ENCODE measurements around the gene RAD17.
"Not testable (repeated sequence)": the region's sequence is repeated elsewhere in the genome, so short reads cannot be mapped to it uniquely, and the experiment has no call there.

RAD17 gene, protein sequence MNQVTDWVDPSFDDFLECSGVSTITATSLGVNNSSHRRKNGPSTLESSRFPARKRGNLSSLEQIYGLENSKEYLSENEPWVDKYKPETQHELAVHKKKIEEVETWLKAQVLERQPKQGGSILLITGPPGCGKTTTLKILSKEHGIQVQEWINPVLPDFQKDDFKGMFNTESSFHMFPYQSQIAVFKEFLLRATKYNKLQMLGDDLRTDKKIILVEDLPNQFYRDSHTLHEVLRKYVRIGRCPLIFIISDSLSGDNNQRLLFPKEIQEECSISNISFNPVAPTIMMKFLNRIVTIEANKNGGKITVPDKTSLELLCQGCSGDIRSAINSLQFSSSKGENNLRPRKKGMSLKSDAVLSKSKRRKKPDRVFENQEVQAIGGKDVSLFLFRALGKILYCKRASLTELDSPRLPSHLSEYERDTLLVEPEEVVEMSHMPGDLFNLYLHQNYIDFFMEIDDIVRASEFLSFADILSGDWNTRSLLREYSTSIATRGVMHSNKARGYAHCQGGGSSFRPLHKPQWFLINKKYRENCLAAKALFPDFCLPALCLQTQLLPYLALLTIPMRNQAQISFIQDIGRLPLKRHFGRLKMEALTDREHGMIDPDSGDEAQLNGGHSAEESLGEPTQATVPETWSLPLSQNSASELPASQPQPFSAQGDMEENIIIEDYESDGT

DNA sequence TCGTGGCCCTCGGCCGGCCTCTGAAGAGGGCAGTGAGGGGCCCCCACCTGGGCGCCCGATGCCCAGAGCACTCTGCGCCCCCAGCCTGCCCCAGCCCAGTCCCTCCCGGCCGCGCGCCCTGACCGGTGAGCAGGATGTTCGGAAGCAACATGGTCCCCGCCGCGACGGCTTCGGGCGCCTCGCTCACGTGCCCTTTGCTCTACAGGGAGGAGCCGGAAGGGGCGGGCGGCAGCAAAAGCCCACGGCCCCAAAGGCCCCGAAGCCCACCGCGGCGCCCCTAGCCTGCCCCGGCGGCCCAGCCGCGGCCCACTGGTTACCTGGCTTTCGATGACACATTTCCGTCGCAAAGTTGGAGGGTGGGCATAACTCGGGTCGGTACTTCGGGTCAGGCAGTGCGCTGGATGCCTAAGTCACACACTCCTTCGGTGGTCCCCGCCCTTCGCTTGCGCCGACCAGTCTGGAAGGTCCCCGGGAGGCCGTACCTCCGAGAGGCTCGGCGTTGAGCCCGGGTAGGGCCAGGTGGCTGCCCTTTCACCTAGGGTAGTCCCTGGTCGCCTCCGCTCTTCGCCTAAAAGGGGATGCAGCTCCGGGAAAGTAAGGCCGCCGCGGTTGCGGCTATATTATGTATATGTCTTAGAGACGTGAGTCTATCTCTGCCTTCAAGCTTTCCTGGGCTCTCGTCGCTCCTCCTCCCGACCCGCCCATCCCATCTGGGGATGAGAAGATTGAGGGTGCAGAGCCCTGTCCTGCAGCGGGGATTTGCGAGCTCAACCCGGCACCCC lies at the start of gene RAD17, which contains the start of the genes AK6 and TAF9:
RAD17 (plus strand) TSS at position 479 of the 782 bp plus-strand sequence. CDS start 2,391 bp downstream, outside the sequence.
AK6 (minus strand) TSS at position 181 of the 782 bp plus-strand sequence; CDS start at position 151, 30 bp downstream.
TAF9 (minus strand) TSS at position 181 of the 782 bp plus-strand sequence. CDS start 3,783 bp downstream, outside the sequence.
- POLR2A ChIA-PET, result no interaction called here

DNA sequence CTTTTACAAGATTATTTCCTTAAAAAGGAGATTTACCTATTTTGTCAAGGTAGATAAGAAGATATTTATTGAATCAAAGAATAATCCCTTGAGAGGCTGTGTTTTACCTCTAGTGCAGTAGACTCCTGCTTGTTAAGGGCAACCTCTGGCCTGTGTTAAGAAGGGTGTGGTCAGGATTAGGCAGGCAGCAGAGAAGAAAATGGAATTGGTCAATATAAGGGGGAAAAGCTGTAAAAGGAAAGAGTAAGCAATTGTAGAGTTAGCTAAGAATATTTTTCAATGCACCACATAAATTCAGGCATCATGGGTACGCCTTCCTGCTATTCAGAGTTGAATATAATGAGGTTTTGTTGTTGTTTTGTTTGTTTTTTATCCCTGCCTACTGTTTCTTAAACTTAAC lies 43.3 kb upstream of the RAD17 start:
- no peak for DNase-seq (ENCODE audit: extremely low spot score)
- TF ChIP-seq, protein P1, sequence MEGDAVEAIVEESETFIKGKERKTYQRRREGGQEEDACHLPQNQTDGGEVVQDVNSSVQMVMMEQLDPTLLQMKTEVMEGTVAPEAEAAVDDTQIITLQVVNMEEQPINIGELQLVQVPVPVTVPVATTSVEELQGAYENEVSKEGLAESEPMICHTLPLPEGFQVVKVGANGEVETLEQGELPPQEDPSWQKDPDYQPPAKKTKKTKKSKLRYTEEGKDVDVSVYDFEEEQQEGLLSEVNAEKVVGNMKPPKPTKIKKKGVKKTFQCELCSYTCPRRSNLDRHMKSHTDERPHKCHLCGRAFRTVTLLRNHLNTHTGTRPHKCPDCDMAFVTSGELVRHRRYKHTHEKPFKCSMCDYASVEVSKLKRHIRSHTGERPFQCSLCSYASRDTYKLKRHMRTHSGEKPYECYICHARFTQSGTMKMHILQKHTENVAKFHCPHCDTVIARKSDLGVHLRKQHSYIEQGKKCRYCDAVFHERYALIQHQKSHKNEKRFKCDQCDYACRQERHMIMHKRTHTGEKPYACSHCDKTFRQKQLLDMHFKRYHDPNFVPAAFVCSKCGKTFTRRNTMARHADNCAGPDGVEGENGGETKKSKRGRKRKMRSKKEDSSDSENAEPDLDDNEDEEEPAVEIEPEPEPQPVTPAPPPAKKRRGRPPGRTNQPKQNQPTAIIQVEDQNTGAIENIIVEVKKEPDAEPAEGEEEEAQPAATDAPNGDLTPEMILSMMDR (IDR thresholded peaks at IDR 0.05; ENCODE audit: control extremely low read depth, extremely low read depth, low read depth, missing control alignments), result no peak
- ChIA-PET POLR2A (no interaction called here), CTCF (interaction anchor here (0.9 kb wide), 1 partner anchor 14 kb away, joined by 3 read pairs; no protein-coding TSS in a partner anchor)

More for the DNA sequence above, at the start of gene RAD17, which contains the start of the genes AK6 and TAF9:
- TF ChIP-seq, protein P1 (IDR thresholded peaks at IDR 0.05; ENCODE audit: control extremely low read depth, extremely low read depth, low read depth, missing control alignments), result no peak
- CTCF ChIA-PET, result interaction anchor here (0.9 kb wide), 1 partner anchor 104 kb away, joined by 4 read pairs; no protein-coding TSS in a partner anchor
- peak; percentile 91 for DNase-seq (ENCODE audit: extremely low spot score)

DNA sequence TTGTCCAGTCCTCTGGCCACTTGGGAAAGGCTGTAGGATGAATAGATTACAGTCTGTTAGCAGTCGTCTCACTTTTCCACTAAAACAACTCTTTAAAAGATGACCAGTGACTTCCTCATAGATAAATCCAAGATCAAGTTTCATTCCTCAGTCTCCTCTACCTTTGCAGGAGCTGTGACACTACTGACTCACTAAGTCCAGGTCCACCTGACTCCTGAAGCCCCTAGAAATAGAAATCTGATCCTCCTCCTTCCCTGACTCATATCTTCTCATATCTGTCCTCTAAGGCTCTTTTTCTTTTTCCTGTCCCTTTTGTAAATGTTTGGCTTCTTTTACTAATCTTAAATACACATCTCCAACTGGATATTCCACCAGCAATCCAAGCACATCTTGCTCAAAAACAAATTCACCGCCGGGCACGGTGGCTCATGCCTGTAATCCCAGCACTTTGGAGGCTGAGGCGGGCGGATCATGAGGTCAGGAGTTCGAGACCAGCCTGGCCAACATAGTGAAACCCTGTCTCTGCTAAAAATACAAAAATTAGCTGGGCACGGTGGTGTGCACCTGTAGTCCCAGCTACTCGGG lies 39.6 kb upstream of the RAD17 start:
- POLR2A ChIA-PET, result no interaction called here
- DNase-seq (ENCODE audit: extremely low spot score), result no peak
- TF ChIP-seq, protein P1 (IDR thresholded peaks at IDR 0.05; ENCODE audit: control extremely low read depth, extremely low read depth, low read depth, missing control alignments), result no peak
- CTCF ChIA-PET, result no interaction called here

DNA sequence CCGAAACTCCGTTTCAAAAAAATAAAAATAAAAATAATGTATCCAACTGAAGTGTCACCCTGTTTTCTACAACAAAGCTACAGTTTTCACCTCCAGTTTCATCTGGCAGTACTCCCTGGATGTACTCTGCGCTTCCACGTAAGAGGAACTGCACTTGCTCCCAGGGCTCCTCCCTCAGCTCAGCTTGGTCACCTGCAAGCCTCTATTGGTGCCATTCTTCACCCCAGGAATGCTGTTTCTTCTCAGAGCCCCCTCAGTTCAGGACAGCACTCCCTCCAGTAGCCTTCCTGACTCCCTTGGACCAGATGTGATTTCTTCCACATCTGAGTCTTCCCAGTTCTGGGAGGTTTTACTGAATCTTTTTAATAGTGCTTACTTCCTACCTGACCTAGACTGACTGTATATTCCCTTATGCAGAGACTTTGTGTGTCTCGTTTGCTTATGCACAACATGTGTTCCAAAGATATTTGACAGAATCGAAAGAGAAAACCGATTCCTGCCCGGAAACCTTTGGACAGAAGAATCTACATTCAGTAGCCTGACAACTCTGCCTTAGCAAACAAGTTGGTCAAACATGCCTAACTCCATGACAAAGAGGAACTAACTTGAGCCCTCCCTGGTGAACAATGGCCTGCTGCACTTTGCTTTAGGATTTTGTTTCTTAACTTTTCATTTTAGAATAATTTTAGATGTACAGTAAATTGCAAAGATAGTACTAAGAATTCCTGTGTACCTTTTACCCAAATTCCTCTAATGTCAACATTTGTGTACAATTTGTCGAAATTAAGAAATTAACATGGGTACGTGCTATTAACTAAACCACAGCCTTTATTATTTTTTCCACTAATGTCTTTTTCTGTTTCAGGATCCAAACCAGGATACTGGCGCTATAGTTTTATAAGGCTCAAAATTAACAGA lies 37.8 kb upstream of the RAD17 start:
- TF ChIP-seq, protein P1 (IDR thresholded peaks at IDR 0.05; ENCODE audit: control extremely low read depth, extremely low read depth, low read depth, missing control alignments), result no peak
- POLR2A ChIA-PET, result no interaction called here
- CTCF ChIA-PET, result interaction anchor here (1.1 to 1.5 kb wide), 2 partner anchors 26 to 238 kb away, joined by 3 to 8 read pairs; partner anchors contain the start of gene SLC30A5
- DNase-seq (ENCODE audit: extremely low spot score), result no peak

DNA sequence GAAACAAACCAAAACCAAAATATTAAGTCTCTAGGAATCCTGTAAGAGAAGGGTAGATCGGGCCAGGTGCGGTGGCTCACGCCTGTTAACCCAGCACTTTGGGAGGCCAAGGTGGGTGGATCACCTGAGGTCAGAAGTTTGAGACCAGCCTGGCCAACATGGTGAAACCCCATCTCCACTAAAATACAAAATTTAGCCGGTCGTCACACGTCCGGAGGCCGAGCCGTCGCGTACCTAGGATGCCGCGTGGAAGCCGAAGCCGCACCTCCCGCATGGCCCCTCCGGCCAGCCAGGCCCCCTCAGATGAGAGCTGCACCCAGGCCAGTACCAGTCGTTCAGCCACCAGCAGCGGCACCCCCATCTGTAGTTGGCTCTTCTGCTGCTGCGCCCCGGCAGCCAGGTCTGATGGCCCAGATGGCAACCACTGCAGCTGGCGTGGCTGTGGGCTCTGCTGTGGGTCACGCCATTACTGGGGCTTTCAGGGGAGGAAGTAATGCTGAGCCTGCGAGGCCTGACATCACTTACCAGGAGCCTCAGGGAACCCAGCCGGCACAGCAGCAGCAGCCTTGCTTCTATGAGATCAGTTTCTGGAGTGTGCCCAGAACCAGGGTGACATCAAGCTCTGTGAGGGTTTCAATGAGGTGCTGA lies 35.8 kb upstream of the RAD17 start:
- not testable (repeated sequence) for DNase-seq (ENCODE audit: extremely low spot score)
- POLR2A ChIA-PET, result interaction anchor here (0.6 kb wide), 1 partner anchor 120 kb away, joined by 3 read pairs; no protein-coding TSS in a partner anchor
- CTCF ChIA-PET, result interaction anchor here (0.8 to 3.3 kb wide), 13 partner anchors 9 to 284 kb away, joined by 3 to 32 read pairs (median 6); partner anchors contain the start of genes CENPH and SLC30A5
